ENCODE data around the gene CISD3. TPM values are rescaled to one million over a fixed set of nuclear protein-coding genes. Genes with fewer than 3 reads are reported as not detected.
A peak's percentile ranks its signal among the peaks of the same experiment; 100 is the strongest.

The CISD3 gene
- total and polyA plus RNA-seq, 5 donors from 2014 or later = 8.7 to 62.6 (median 38.9) TPM

DNA sequence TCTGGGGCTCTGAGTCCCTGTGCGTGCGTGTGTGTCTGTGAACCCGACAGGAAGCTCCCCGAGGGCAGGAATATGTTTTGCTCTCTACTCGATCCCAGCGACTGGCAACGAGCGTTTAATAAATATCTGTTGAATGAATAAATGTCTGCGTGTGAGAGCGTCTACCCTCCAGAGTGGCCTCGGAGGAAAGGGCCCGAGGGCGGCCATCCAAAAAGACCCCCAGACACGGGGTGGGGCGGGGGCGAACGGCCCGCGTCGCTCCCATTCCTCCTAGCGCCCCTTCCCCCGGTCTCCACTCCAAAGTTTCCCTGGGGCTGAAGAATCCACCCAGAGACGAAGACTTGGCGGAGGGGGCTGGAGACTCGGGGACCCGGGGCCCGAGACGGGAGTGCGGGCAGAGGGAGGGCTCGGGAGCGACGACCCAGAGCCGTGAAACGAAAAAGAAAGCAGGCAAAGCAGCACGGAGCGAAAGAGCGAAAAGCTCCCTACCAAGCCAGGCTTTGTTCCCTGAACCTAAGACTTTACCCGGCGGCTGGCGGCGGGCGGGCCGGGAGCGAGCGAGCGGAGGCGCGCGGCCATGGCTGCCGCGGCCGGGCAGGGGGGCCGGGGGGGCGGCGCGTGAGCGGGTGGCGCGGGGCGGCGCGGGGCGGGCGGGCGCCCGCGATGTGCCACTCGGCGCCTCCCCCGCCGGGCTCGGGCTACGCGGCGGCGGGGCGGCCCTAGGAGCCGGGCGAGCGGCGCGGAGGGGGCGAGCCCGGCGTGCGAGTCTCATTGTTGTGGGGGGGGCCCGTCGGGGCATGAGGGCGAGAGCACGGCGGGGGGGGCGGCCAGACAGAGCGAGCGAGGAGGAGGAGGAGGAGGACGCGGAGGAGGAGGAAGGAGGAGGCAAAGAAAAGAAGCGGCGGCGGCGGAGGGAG, 25.3 kb upstream of the CISD3 start, which contains the start of gene MLLT6:
Gene MLLT6, plus strand, starts transcription at position 668 of the 917 bp plus-strand sequence. CDS start 360 bp downstream, outside the sequence.
- Mint-ChIP-seq H3K4me3 (peak within 1 kb of the TSS; percentile 97 to 100 (median 98)), H3K9me3 (peaks cover 0 to 3% (median 0%) of the 10 kb centered on the region in 7 donors), H3K36me3 (peaks cover 15% of the 10 kb centered on the region), H3K4me1 (peaks cover 12 to 63% (median 30%) of the 10 kb centered on the region in 4 donors), H3K27me3 (no peaks in the 10 kb centered on the region), H3K27ac (peak within 1 kb of the TSS; percentile 96 to 100 (median 99))
- DNase-seq = peak; percentile 76 to 84 (median 83)
- H3K27ac ChIP-seq (ENCODE audit: insufficient read depth, low read length, poor library complexity, severe bottlenecking) = peak within 1 kb of the TSS; percentile 98
- no peaks in the 10 kb centered on the region for H3K27me3 ChIP-seq (ENCODE audit: control insufficient read depth, insufficient read depth, low read length)
- ATAC-seq (ENCODE audit: low read depth in 2 of 2) = peak; percentile 48 to 50
- peaks cover 19% of the 10 kb centered on the region for H3K36me3 ChIP-seq (ENCODE audit: control insufficient read depth, insufficient read depth, low read length)
- peak within 1 kb of the TSS; percentile 91 for H3K4me3 ChIP-seq (ENCODE audit: low read depth, low read length)
- no peaks in the 10 kb centered on the region for H3K9me3 ChIP-seq (ENCODE audit: control insufficient read depth in 2 of 2, low read length in 2 of 2)
- H3K4me1 ChIP-seq (ENCODE audit: control insufficient read depth, insufficient read depth, low read length, poor library complexity, severe bottlenecking) = peaks cover 70% of the 10 kb centered on the region

- Mint-ChIP-seq H3K9me3 (peaks cover 0 to 3% (median 0%) of the 10 kb centered on the region in 7 donors), H3K4me3 (peak overlapping the region in 3 of 4 donors; percentile 74 to 100 (median 82)), H3K36me3 (peaks cover 21% of the 10 kb centered on the region), H3K27me3 (no peaks in the 10 kb centered on the region), H3K4me1 (peaks cover 12 to 65% (median 31%) of the 10 kb centered on the region in 4 donors), H3K27ac (peak overlapping the region in 1 of 3 donors; percentile 85)
- ATAC-seq (ENCODE audit: low read depth in 2 of 2) (no peak), DNase-seq (no peak)
- Histone ChIP-seq H3K4me1 (ENCODE audit: control insufficient read depth, insufficient read depth, low read length, poor library complexity, severe bottlenecking) (peaks cover 68% of the 10 kb centered on the region), H3K9me3 (ENCODE audit: control insufficient read depth in 2 of 2, low read length in 2 of 2) (no peaks in the 10 kb centered on the region), H3K4me3 (ENCODE audit: low read depth, low read length) (peak overlapping the region; percentile 84), H3K27me3 (ENCODE audit: control insufficient read depth, insufficient read depth, low read length) (no peaks in the 10 kb centered on the region), H3K27ac (ENCODE audit: insufficient read depth, low read length, poor library complexity, severe bottlenecking) (peak overlapping the region; percentile 76), H3K36me3 (ENCODE audit: control insufficient read depth, insufficient read depth, low read length) (peaks cover 25% of the 10 kb centered on the region)
These were observed 24.7 kb upstream of the CISD3 start for GRCh38 chr17:38705523-38705802.

DNA sequence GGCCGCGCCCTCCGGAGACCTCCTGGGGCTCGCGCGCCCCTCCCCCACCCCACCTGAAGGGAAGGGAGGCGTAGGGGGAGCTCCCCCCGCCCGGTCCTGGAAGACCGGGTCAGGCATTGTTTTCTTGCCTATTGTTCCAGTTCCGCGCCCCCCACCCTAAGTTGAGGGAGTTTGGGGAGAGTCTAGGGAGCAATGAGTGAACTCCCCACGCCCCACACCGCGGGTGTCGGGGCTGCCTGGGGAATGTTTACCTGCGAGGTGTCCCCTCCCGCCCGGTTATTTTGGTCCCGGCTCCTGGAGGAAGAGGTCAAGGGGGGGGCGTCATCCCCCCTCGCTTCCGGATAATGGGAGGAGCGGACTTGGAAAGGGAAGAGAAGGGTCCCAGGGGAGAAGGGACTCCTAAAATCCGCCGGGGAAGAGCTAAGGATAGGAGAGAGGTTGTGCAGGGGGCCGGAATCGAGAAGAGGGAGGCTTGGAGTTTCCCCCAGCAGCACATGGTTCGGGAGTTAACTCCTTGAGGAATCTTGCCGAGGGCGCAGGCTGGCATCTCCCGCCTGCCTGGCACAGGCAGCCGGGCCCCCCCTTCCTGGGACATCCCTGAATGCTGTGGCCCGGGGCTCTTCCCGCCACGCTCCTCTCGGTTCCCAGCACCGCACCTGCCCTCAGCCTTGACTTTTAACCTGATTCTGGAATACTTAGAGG, 24.2 kb upstream of the CISD3 start:
- Histone ChIP-seq H3K27me3 (ENCODE audit: control insufficient read depth, insufficient read depth, low read length) (no peaks in the 10 kb centered on the region), H3K4me1 (ENCODE audit: control insufficient read depth, insufficient read depth, low read length, poor library complexity, severe bottlenecking) (peaks cover 63% of the 10 kb centered on the region), H3K4me3 (ENCODE audit: low read depth, low read length) (peak overlapping the region; percentile 84), H3K9me3 (ENCODE audit: control insufficient read depth in 2 of 2, low read length in 2 of 2) (no peaks in the 10 kb centered on the region), H3K27ac (ENCODE audit: insufficient read depth, low read length, poor library complexity, severe bottlenecking) (peak overlapping the region; percentile 76), H3K36me3 (ENCODE audit: control insufficient read depth, insufficient read depth, low read length) (peaks cover 30% of the 10 kb centered on the region)
- Mint-ChIP-seq H3K27ac (peak overlapping the region; percentile 85 to 95 (median 92)), H3K36me3 (peaks cover 25% of the 10 kb centered on the region), H3K9me3 (peaks cover 0 to 3% (median 0%) of the 10 kb centered on the region in 7 donors), H3K4me3 (peak overlapping the region; percentile 94 to 100 (median 98)), H3K4me1 (peaks cover 12 to 67% (median 33%) of the 10 kb centered on the region in 4 donors), H3K27me3 (no peaks in the 10 kb centered on the region)
- DNase-seq = peak; percentile 13 to 30 (median 24)
- ATAC-seq (ENCODE audit: low read depth in 2 of 2) = no peak

DNA sequence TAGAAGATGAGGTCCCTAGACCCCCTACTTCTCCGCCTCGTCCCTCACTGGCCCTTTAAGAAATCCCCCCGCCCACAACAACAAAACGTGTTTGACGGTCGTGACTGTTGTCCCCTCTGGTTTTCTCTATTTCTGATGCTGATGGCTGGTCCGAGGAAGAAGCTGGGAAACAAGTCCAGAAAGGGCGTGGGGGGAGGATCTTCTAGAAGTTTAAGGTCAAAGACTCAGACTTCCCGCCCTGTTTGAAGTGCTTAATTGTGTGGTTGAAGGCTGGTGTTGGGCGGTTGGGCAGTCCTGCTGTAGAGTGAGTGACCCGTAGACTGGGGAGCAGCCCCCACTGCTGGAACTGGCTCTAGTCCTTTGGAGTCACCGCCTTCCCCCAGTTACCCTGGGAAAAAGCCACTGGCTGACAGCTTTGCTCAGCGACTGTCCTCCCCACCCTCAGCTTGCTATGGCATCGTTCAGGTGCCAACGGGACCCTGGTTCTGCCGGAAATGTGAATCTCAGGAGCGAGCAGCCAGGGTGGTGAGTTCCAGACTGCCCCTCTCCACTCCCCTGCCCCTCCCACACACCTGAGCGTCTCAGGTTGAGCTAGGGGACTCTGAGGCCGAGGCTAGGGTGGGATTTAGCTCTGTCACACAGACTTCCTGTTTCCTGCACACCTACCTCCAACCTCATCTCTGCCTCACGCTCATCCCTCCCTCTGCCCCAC, 23.5 kb upstream of the CISD3 start:
- H3K36me3 Mint-ChIP-seq = peaks cover 32% of the 10 kb centered on the region
- H3K36me3 ChIP-seq (ENCODE audit: control insufficient read depth, insufficient read depth, low read length) = peaks cover 37% of the 10 kb centered on the region
- DNase-seq = peak in 2 of 3 donors; percentile 19 to 52

GRCh38 chr17:38707678-38708351, 22.3 kb upstream of the CISD3 start:
- H3K27me3 ChIP-seq (ENCODE audit: control insufficient read depth, insufficient read depth, low read length) = no peaks in the 10 kb centered on the region
- H3K36me3 ChIP-seq (ENCODE audit: control insufficient read depth, insufficient read depth, low read length) = peaks cover 47% of the 10 kb centered on the region

More for the DNA sequence above, 23.5 kb upstream of the CISD3 start:
- Histone ChIP-seq H3K4me1 (ENCODE audit: control insufficient read depth, insufficient read depth, low read length, poor library complexity, severe bottlenecking) (peaks cover 56% of the 10 kb centered on the region), H3K27ac (ENCODE audit: insufficient read depth, low read length, poor library complexity, severe bottlenecking) (peak overlapping the region; percentile 76), H3K4me3 (ENCODE audit: low read depth, low read length) (peak overlapping the region; percentile 84), H3K9me3 (ENCODE audit: control insufficient read depth in 2 of 2, low read length in 2 of 2) (no peaks in the 10 kb centered on the region), H3K27me3 (ENCODE audit: control insufficient read depth, insufficient read depth, low read length) (no peaks in the 10 kb centered on the region)
- no peak for ATAC-seq (ENCODE audit: low read depth in 2 of 2)
- peak overlapping the region; percentile 94 to 100 (median 98) for H3K4me3 Mint-ChIP-seq
- peaks cover 12 to 66% (median 27%) of the 10 kb centered on the region in 4 donors for H3K4me1 Mint-ChIP-seq
- peak overlapping the region; percentile 85 to 95 (median 92) for H3K27ac Mint-ChIP-seq
- no peaks in the 10 kb centered on the region for H3K27me3 Mint-ChIP-seq
- peaks cover 0 to 3% (median 0%) of the 10 kb centered on the region in 7 donors for H3K9me3 Mint-ChIP-seq

GRCh38 chr17:38709104-38709820, 20.9 kb upstream of the CISD3 start:
- H3K27ac Mint-ChIP-seq = peak overlapping the region in 1 of 3 donors; percentile 86
- no peaks in the 10 kb centered on the region for H3K27me3 ChIP-seq (ENCODE audit: control insufficient read depth, insufficient read depth, low read length)
- H3K4me3 ChIP-seq (ENCODE audit: low read depth, low read length) = no peak overlapping the region
- DNase-seq = no peak
- H3K4me1 ChIP-seq (ENCODE audit: control insufficient read depth, insufficient read depth, low read length, poor library complexity, severe bottlenecking) = peaks cover 33% of the 10 kb centered on the region
- H3K9me3 Mint-ChIP-seq = peaks cover 0 to 3% (median 0%) of the 10 kb centered on the region in 7 donors
- H3K36me3 ChIP-seq (ENCODE audit: control insufficient read depth, insufficient read depth, low read length) = peaks cover 61% of the 10 kb centered on the region
- H3K27ac ChIP-seq (ENCODE audit: insufficient read depth, low read length, poor library complexity, severe bottlenecking) = no peak overlapping the region
- H3K36me3 Mint-ChIP-seq = peaks cover 38% of the 10 kb centered on the region
- H3K27me3 Mint-ChIP-seq = no peaks in the 10 kb centered on the region
- ATAC-seq (ENCODE audit: low read depth in 2 of 2) = no peak
- no peaks in the 10 kb centered on the region for H3K9me3 ChIP-seq (ENCODE audit: control insufficient read depth in 2 of 2, low read length in 2 of 2)
- H3K4me3 Mint-ChIP-seq = peak overlapping the region in 2 of 4 donors; percentile 16 to 63
- H3K4me1 Mint-ChIP-seq = peaks cover 5 to 61% (median 28%) of the 10 kb centered on the region in 4 donors

More at GRCh38 chr17:38707678-38708351, 22.3 kb upstream of the CISD3 start:
- Mint-ChIP-seq H3K9me3 (peaks cover 0 to 3% (median 0%) of the 10 kb centered on the region in 7 donors), H3K36me3 (peaks cover 32% of the 10 kb centered on the region), H3K27me3 (no peaks in the 10 kb centered on the region), H3K4me1 (peaks cover 12 to 66% (median 26%) of the 10 kb centered on the region in 4 donors), H3K4me3 (peak overlapping the region; percentile 43 to 100 (median 96)), H3K27ac (peak overlapping the region; percentile 65 to 85 (median 69))
- H3K27ac ChIP-seq (ENCODE audit: insufficient read depth, low read length, poor library complexity, severe bottlenecking) = peak overlapping the region; percentile 76
- DNase-seq (no peak), ATAC-seq (ENCODE audit: low read depth in 2 of 2) (no peak)
- H3K9me3 ChIP-seq (ENCODE audit: control insufficient read depth in 2 of 2, low read length in 2 of 2) = no peaks in the 10 kb centered on the region
- H3K4me3 ChIP-seq (ENCODE audit: low read depth, low read length) = no peak overlapping the region
- peaks cover 48% of the 10 kb centered on the region for H3K4me1 ChIP-seq (ENCODE audit: control insufficient read depth, insufficient read depth, low read length, poor library complexity, severe bottlenecking)

Measured in CD4-positive, CD25-positive, alpha-beta regulatory T cell (primary cell).